GM23248 (cell line): ENCODE measurements around the gene LCN6. TPM values are rescaled to one million over a fixed set of nuclear protein-coding genes. Genes with fewer than 3 reads are reported as not detected.
"Not testable (repeated sequence)": the region's sequence is repeated elsewhere in the genome, so short reads cannot be mapped to it uniquely, and the experiment has no call there.

Experiments
- DNase-seq: peaks from one replicate; pipeline ENCODE4 v3.0.0-alpha.2; 2015
- H2AFZ ChIP-seq: fragments of 200-600 bp; sonication (generic); 2 replicates; pipeline ENCODE4 v1.6.1; 2016; ENCODE audit warnings: antibody characterized with exemption
- H3F3A ChIP-seq: fragments of 200-600 bp; sonication (generic); 2 replicates; pipeline ENCODE4 v1.6.1; 2016; ENCODE audit warnings: mild to moderate bottlenecking, antibody characterized with exemption, mixed run types; ENCODE audit not compliant: insufficient read depth
- H3K27ac ChIP-seq: fragments of 200-600 bp; sonication (generic); 2 replicates; pipeline ENCODE4 v1.5.1; 2016; ENCODE audit warnings: mild to moderate bottlenecking
- H3K27me3 ChIP-seq: fragments of 200-600 bp; sonication (generic); replicated peaks from 2 replicates; pipeline ENCODE4 v1.6.1; 2016; ENCODE audit warnings: mild to moderate bottlenecking; ENCODE audit not compliant: insufficient read depth
- H3K36me3 ChIP-seq: fragments of 200-600 bp; sonication (generic); 2 replicates; pipeline ENCODE4 v1.6.1; 2016; ENCODE audit warnings: low read depth, mild to moderate bottlenecking
- H3K4me1 ChIP-seq: fragments of 200-600 bp; sonication (generic); 2 replicates; pipeline ENCODE4 v1.6.1; 2016; ENCODE audit warnings: mild to moderate bottlenecking; ENCODE audit not compliant: insufficient read depth
- H3K4me2 ChIP-seq: fragments of 200-600 bp; sonication (generic); one replicate; pipeline ENCODE4 v1.6.1; 2016; ENCODE audit warnings: mild to moderate bottlenecking; ENCODE audit not compliant: unreplicated experiment
- H3K4me3 ChIP-seq: fragments of 200-600 bp; sonication (generic); 2 replicates; pipeline ENCODE4 v1.5.1; 2016; ENCODE audit warnings: mild to moderate bottlenecking
- H3K79me2 ChIP-seq: fragments of 200-600 bp; sonication (generic); 2 replicates; pipeline ENCODE4 v1.6.1; 2016; ENCODE audit warnings: mild to moderate bottlenecking; ENCODE audit not compliant: insufficient read depth
- H3K9ac ChIP-seq: fragments of 200-600 bp; sonication (generic); 2 replicates; pipeline ENCODE4 v1.6.1; 2016; ENCODE audit warnings: mild to moderate bottlenecking
- H3K9me2 ChIP-seq: fragments of 200-600 bp; sonication (generic); 2 replicates; pipeline ENCODE4 v1.6.1; 2016; ENCODE audit warnings: mixed run types, mild to moderate bottlenecking, moderate library complexity; ENCODE audit not compliant: insufficient read depth
- H3K9me3 ChIP-seq: fragments of 200-600 bp; sonication (generic); one replicate; pipeline ENCODE4 v1.6.1; 2017; ENCODE audit warnings: low read depth
- H4K20me1 ChIP-seq: fragments of 200-600 bp; sonication (generic); 2 replicates; pipeline ENCODE4 v1.6.0; 2016; ENCODE audit not compliant: insufficient read depth
- EZH2 ChIP-seq: fragments of 200-600 bp; sonication (generic); IDR thresholded peaks from 2 replicates; pipeline ENCODE4 v1.6.1; 2018; ENCODE audit warnings: antibody characterized with exemption, mild to moderate bottlenecking; ENCODE audit not compliant: insufficient read depth, poor library complexity, severe bottlenecking
- EZH2phosphoT487 ChIP-seq: fragments of 200-600 bp; sonication (generic); IDR thresholded peaks from 2 replicates; pipeline ENCODE4 v1.6.1; 2018; ENCODE audit warnings: antibody characterized with exemption, moderate library complexity, mild to moderate bottlenecking, low read depth; ENCODE audit not compliant: insufficient read depth
- WGBS, 2 experiments: methylation state at CpG; one replicate each; pipeline ENCODE4 v1.1.6; 2015 to 2017; ENCODE audit warnings: low lambda C conversion rate in 2 of 2, low coverage in 1 of 2; ENCODE audit errors: missing lambda C conversion rate in 2 of 2; 5-methylcytosine and 5-hydroxymethylcytosine counted together
- in situ Hi-C: fragments of 300-500 bp; cut with MboI; formaldehyde crosslinking; loops from 2 replicates; pipeline ENCODE4 v1.15.0; 2020
- polyA plus RNA-seq: library from polyadenylated mRNA; unstranded; fragments of >200 nt; fragmentation: Nextera tagmentation; extraction: Ambion mirVana; gene quantifications from 2 replicates; pipeline ENCODE4 v1.2.1, GENCODE V29; 2016
- total RNA-seq: library from RNA; depleted of rRNA; stranded (reverse); fragments of >200 nt; shearing (Covaris generic); gene quantifications from 2 replicates; pipeline ENCODE4 v1.2.3, GENCODE V29; 2014

Gene LCN6
- total and polyA plus RNA-seq, 2 experiments from 2014 or later, result not detected

DNA sequence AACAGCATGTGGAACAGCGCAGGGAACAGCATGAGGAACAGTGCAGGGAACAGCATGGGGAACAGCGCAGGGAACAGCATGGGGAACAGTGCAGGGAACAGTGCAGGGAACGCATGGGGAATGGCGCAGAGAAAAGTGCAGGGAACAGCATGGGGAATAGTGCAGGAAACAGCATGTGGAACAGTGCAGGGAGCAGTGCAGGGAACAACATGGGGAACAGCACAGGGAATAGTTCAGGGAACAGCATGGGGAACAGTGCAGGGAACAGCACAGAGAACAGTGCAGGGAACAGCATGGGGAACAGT lies 7.8 kb upstream of the LCN6 start:
- no peak for TF ChIP-seq EZH2phosphoT487
- no peak for TF ChIP-seq EZH2
- Histone ChIP-seq H3K36me3 (no peaks in the 10 kb centered on the region), H3K4me1 (no peaks in the 10 kb centered on the region), H3K4me2 (no peak overlapping the region), H3F3A (0 out of 2 replicates have a peak, but pooled peaks cover 3% of the 10 kb centered on the region), H3K27me3 (no peaks in the 10 kb centered on the region), H4K20me1 (no peaks in the 10 kb centered on the region), H2AFZ (no peak overlapping the region), H3K9me2 (no peaks in the 10 kb centered on the region), H3K27ac (no peak overlapping the region), H3K9me3 (no peaks in the 10 kb centered on the region), H3K4me3 (no peak overlapping the region), H3K9ac (no peak overlapping the region), H3K79me2 (no peaks in the 10 kb centered on the region)
- in situ Hi-C loops, result no loop called here
- 88 to 99% methylated on average over 2 to 4 of the region's 4 CpGs for WGBS, 2 experiments
- DNase-seq, result no peak

DNA sequence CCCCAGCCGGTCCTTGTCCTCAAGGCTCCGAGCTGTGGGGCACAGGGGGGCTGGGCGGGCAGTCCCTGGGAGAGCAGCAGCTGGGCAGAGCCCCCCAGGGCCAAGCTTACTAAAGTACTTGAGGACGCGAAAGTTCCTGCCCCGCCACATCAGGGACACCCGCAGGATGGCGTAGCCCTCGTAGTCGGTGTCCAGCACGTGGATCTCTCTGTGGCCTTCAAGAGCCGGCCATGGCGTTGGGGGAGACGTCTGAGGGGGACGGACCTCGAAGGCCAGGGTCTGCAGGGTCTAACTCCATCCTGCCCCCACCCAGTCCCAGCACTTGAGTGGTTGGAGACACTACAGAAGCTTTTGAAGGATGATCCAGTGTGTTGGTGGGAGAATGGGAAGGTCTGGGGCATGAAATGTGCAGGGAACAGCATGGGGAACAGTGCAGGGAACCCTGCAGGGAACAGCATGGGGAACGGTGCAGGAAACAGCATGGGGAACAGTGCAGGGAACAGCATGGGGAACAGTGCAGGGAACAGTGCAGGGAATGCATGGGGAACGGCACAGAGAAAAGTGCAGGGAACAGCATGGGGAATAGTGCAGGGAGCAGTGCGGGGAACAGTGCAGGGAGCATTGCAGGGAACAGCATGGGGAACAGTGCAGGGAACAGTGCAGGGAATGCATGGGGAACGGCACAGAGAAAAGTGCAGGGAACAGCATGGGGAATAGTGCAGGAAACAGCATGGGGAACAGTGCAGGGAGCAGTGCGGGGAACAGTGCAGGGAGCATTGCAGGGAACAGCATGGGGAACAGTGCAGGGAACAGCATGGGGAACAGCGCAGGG lies 7.2 kb upstream of the LCN6 start:
- H3K79me2 ChIP-seq, H3K36me3 ChIP-seq, H3K9me3 ChIP-seq, H3K9ac ChIP-seq, in situ Hi-C loops, H2AFZ ChIP-seq, H3K27me3 ChIP-seq, H4K20me1 ChIP-seq, DNase-seq, H3K9me2 ChIP-seq, H3K4me1 ChIP-seq, H3F3A ChIP-seq, H3K4me2 ChIP-seq, H3K27ac ChIP-seq, H3K4me3 ChIP-seq: not testable (repeated sequence)
- 80 to 88% methylated on average over 18 to 22 of the region's 22 CpGs for WGBS, 2 experiments

DNA sequence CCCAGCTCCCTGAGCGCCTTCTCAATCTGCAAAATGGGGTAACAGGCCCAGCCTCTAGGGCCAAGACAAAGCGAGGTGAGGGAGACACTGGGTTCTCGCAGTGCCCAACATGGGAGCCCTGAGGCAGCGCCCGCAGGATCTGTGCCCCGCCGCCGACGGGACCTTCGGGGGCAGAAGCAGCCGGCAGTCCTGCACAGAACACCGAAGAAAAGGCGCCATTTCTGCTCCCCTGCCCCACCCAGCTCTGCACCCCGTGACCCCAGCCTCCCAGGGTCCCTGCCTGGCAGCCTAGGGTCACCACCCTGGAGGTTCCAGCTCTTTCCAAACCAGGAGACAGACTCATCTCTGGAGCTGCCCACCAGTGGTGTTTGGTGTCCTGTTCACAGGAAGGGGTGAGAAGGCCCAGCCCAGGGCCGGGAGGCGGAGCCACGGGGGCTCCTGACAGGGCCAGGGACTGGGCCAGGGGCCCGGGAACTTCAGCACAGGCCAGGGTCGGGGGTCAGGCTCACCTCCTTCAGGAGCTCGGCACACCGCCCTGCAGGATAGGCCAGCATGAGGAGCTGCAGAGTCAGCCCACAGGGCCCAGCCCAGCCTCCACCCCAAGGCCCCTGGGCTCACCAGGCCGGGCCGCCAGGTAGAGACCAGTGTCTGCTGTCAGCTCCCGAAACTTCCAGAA lies 6.4 kb upstream of the LCN6 start:
- Histone ChIP-seq H3K79me2 (no peaks in the 10 kb centered on the region), H3K27ac (no peak overlapping the region), H3F3A (peaks cover 10% of the 10 kb centered on the region), H3K9ac (no peak overlapping the region), H3K9me3 (no peaks in the 10 kb centered on the region), H4K20me1 (no peaks in the 10 kb centered on the region), H3K9me2 (no peaks in the 10 kb centered on the region), H3K27me3 (no peaks in the 10 kb centered on the region), H3K36me3 (no peaks in the 10 kb centered on the region), H3K4me3 (no peak overlapping the region), H2AFZ (no peak overlapping the region), H3K4me1 (no peaks in the 10 kb centered on the region), H3K4me2 (no peak overlapping the region)
- no peak for DNase-seq
- TF ChIP-seq EZH2phosphoT487, result no peak
- no peak for TF ChIP-seq EZH2
- in situ Hi-C loops, result no loop called here
- WGBS, 2 experiments, result 61 to 75% methylated on average over 14 to 22 of the region's 24 CpGs

DNA sequence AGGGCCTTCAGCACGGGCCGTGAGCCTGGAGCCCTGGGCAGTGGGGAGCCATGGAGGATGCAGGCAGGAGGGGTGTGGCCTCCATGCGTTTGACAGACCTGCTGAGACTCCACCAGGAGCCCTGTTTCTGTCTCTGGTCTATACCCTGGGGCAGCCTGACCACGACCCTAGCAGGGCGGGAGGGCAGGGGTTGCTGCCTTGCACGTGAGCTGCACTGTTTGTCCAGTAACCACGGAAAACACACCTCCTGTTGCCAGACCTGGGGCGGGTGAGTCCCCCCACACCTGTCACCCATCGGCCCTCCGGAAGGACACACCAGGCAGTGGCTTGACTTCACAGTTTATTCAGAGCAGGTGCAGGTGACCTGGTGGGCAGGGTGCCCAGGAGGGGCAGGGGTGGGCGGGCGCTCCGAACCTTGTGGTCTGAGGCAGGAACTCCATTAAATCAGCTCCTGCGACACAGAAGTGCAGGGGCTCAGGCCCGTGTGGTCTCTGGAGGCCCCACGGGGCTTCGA lies 5.8 kb upstream of the LCN6 start:
- WGBS, 2 experiments, result 47 to 55% methylated on average over 11 to 17 of the region's 17 CpGs
- no peaks in the 10 kb centered on the region for H3K27me3 ChIP-seq
- H3K79me2 ChIP-seq, result no peaks in the 10 kb centered on the region
- no peak overlapping the region for H3K27ac ChIP-seq
- DNase-seq, result no peak
- H3K4me2 ChIP-seq, result no peak overlapping the region
- no peaks in the 10 kb centered on the region for H3K36me3 ChIP-seq
- peaks cover 10% of the 10 kb centered on the region for H3F3A ChIP-seq
- no peaks in the 10 kb centered on the region for H3K9me2 ChIP-seq
- no peaks in the 10 kb centered on the region for H3K4me1 ChIP-seq
- no peaks in the 10 kb centered on the region for H3K9me3 ChIP-seq
- no peaks in the 10 kb centered on the region for H4K20me1 ChIP-seq
- H3K4me3 ChIP-seq, result no peak overlapping the region
- in situ Hi-C loops, result no loop called here
- H2AFZ ChIP-seq, result no peak overlapping the region
- H3K9ac ChIP-seq, result no peak overlapping the region
- TF ChIP-seq EZH2, result no peak
- TF ChIP-seq EZH2phosphoT487, result no peak
